Keratinocyte (primary cell): Measurements from ENCODE around the gene BBS9. TPM values are rescaled to one million over a fixed set of nuclear protein-coding genes. Genes with fewer than 3 reads are reported as not detected.

Experiments used
- DNase-seq: peaks from one replicate; pipeline ENCODE4 v3.0.0-alpha.2; 2011; ENCODE audit warnings: low read depth, missing footprints, low spot score
- FAIRE-seq: peaks from 2 replicates; lab custom pipeline; 2011; peaks lifted over from hg19 to GRCh38; lab: Jason Lieb, UNC
- H2AFZ ChIP-seq: 2 replicates; pipeline ENCODE4 v1.6.0; 2012; ENCODE audit warnings: low read length, control low read depth, inconsistent platforms; ENCODE audit not compliant: control insufficient read depth
- H3K27ac ChIP-seq: 2 replicates; pipeline ENCODE4 v1.5.1; 2011; ENCODE audit warnings: low read length; ENCODE audit not compliant: control insufficient read depth, insufficient read depth
- H3K27me3 ChIP-seq: 3 replicates; pipeline ENCODE4 v1.6.0; 2011; ENCODE audit warnings: low read length; ENCODE audit not compliant: control insufficient read depth, insufficient read depth; ENCODE audit errors: extremely low read depth
- H3K36me3 ChIP-seq, 2 experiments: 2 replicates in 1 of 2; 3 replicates in 1 of 2; pipeline ENCODE4 v1.5.1; 2011; ENCODE audit warnings: low read length in 2 of 2, mild to moderate bottlenecking in 1 of 2; ENCODE audit not compliant: control insufficient read depth in 2 of 2, insufficient read depth in 2 of 2; ENCODE audit errors: extremely low read depth in 1 of 2
- H3K4me1 ChIP-seq: 3 replicates; pipeline ENCODE4 v1.5.1; 2011; ENCODE audit warnings: low read length; ENCODE audit not compliant: control insufficient read depth, insufficient read depth; ENCODE audit errors: extremely low read depth
- H3K4me2 ChIP-seq: 3 replicates; pipeline ENCODE4 v1.6.0; 2011; ENCODE audit warnings: low read depth, low read length; ENCODE audit not compliant: control insufficient read depth, insufficient read depth; ENCODE audit errors: extremely low read depth
- H3K4me3 ChIP-seq, 3 experiments: fragments of 200-600 bp in 1 of 3; sonication (generic) in 1 of 3; 2 replicates in 2 of 3; 3 replicates in 1 of 3; pipeline ENCODE4 v1.5.1; 2011 to 2016; ENCODE audit warnings: low read length in 3 of 3, mild to moderate bottlenecking in 3 of 3, control low read depth in 2 of 3, inconsistent platforms in 1 of 3, low read depth in 1 of 3, mixed read lengths in 1 of 3, mixed run types in 1 of 3, moderate library complexity in 1 of 3; ENCODE audit not compliant: control insufficient read depth in 2 of 3, insufficient read depth in 2 of 3; ENCODE audit errors: extremely low read depth in 1 of 3
- H3K79me2 ChIP-seq: 2 replicates; pipeline ENCODE4 v1.6.0; 2012; ENCODE audit warnings: low read length; ENCODE audit not compliant: control insufficient read depth, insufficient read depth
- H3K9ac ChIP-seq: 3 replicates; pipeline ENCODE4 v1.6.0; 2011; ENCODE audit warnings: low read length; ENCODE audit not compliant: control insufficient read depth, insufficient read depth; ENCODE audit errors: extremely low read depth
- H3K9me1 ChIP-seq: 3 replicates; pipeline ENCODE4 v1.6.0; 2011; ENCODE audit warnings: low read length; ENCODE audit not compliant: control insufficient read depth, insufficient read depth; ENCODE audit errors: extremely low read depth
- H3K9me3 ChIP-seq: 2 replicates; pipeline ENCODE4 v1.5.1; 2012; ENCODE audit warnings: low read depth, low read length; ENCODE audit not compliant: control insufficient read depth
- H4K20me1 ChIP-seq: 3 replicates; pipeline ENCODE4 v1.6.0; 2011; ENCODE audit warnings: low read length; ENCODE audit not compliant: control insufficient read depth, insufficient read depth; ENCODE audit errors: extremely low read depth
- CTCF ChIP-seq, 3 experiments: IDR thresholded peaks in 1 of 3; conservative IDR thresholded peaks in 1 of 3; optimal IDR thresholded peaks in 1 of 3; 2 replicates in 2 of 3; 3 replicates in 1 of 3; pipeline versions ENCODE3 to v1.5.1; 2011; ENCODE audit warnings: low read length in 3 of 3, mild to moderate bottlenecking in 3 of 3, moderate library complexity in 2 of 3, control low read depth in 1 of 3, inconsistent platforms in 1 of 3; ENCODE audit not compliant: insufficient read depth in 2 of 3; ENCODE audit errors: extremely low read depth in 1 of 3
- EZH2 ChIP-seq: IDR thresholded peaks from one replicate; pipeline ENCODE4 v1.6.1; 2012; ENCODE audit warnings: inconsistent platforms, mild to moderate bottlenecking, low read length, moderate library complexity
- dilution Hi-C: fragments of 300-500 bp; cut with MboI; formaldehyde crosslinking; loops from one replicate; pipeline ENCODE4 v1.7.0; 2020; ENCODE audit warnings: low sequenced_read_pairs; ENCODE audit not compliant: extremely low pct_ligation_motif_present
- polyA plus RNA-seq, 5 experiments: library from polyadenylated mRNA; depleted of rRNA in 3 of 5; stranded (reverse) in 3 of 5; stranded (forward) in 1 of 5; unstranded in 1 of 5; fragments of >200 nt; gene quantifications; 1 replicate in 1 of 5; 2 replicates in 3 of 5; 3 replicates in 1 of 5; pipeline versions ENCODE4 v1.2.1 to v1.2.3, GENCODE V29; 2011 to 2012; ENCODE audit warnings: missing spikeins in 2 of 5, low read depth in 1 of 5, low replicate concordance in 1 of 5

Gene BBS9
- polyA plus RNA-seq, 1 donor (not counting 4 experiments of a cell fraction or from before 2014, with no cell fraction given), result 7.6 TPM

DNA sequence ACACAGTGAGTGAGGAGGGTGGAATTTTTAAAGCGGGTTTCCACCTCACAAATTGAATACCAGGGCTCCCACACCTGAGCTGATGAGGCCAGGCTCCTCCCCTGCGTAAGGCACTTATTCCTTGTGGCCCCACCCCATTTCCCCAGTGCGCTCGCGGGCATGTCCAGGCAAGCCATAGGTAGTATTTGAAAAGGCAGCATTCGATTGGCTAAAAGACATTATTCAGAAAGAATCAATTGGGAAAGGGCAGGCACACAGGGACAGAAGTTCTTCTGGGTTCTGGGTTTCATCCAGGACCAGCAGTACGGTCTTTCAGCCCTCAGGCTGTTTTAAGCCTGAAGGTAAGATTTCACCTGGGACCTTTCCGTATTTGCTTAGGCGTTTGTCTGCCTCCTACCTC is 222.3 kb downstream of the BBS9 start:
- no peaks in the 10 kb centered on the region for H3K27me3 ChIP-seq
- no peaks in the 10 kb centered on the region for H3K36me3 ChIP-seq
- H3K79me2 ChIP-seq, result no peaks in the 10 kb centered on the region
- no peaks in the 10 kb centered on the region for H4K20me1 ChIP-seq
- no peaks in the 10 kb centered on the region for H3K4me1 ChIP-seq
- H3K4me2 ChIP-seq, result no peak overlapping the region
- no peaks in the 10 kb centered on the region for H3K9me1 ChIP-seq
- TF ChIP-seq CTCF (optimal IDR thresholded peaks at IDR 0.05 in 1 of 3, IDR thresholded peaks at IDR 0.05 in 1 of 3, conservative IDR thresholded peaks at IDR 0.05 in 1 of 3; ENCODE audit: extremely low read depth in 1 of 3, insufficient read depth in 2 of 3, low read length in 3 of 3), result no peak
- TF ChIP-seq EZH2, result no peak
- FAIRE-seq, result no peak
- no peak overlapping the region for H3K9ac ChIP-seq
- no peak overlapping the region for H3K4me3 ChIP-seq
- no peak for DNase-seq
- H3K9me3 ChIP-seq, result no peaks in the 10 kb centered on the region
- no peak overlapping the region for H2AFZ ChIP-seq
- H3K27ac ChIP-seq, result no peak overlapping the region
- dilution Hi-C loops, result no loop called here

DNA sequence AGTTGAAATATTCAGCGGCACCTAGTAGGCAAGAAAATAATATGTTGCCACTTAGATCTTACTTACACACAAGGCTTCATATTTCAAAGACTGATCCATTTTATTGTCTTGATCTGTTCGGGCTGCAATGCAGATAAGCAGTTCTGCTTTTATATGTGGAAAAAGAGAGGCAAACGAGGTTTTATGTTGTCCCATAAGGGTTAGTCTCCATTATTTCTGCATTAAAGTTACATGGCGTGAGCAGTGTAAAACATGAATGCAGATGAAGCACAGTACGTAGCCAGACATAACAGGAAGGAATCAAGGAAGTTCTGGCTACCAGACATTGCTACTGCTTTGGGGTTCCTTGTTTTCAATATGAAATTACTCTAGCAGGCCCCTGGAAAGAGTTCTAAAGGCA is 224.8 kb downstream of the BBS9 start:
- Histone ChIP-seq H3K79me2 (no peaks in the 10 kb centered on the region), H3K9me1 (no peaks in the 10 kb centered on the region), H4K20me1 (no peaks in the 10 kb centered on the region), H3K4me3 (no peak overlapping the region), H3K27me3 (no peaks in the 10 kb centered on the region), H3K4me1 (no peaks in the 10 kb centered on the region), H3K36me3 (no peaks in the 10 kb centered on the region), H3K9ac (no peak overlapping the region), H3K27ac (no peak overlapping the region), H3K4me2 (no peak overlapping the region), H2AFZ (no peak overlapping the region), H3K9me3 (no peaks in the 10 kb centered on the region)
- no peak for TF ChIP-seq EZH2
- TF ChIP-seq CTCF (optimal IDR thresholded peaks at IDR 0.05 in 1 of 3, IDR thresholded peaks at IDR 0.05 in 1 of 3, conservative IDR thresholded peaks at IDR 0.05 in 1 of 3; ENCODE audit: extremely low read depth in 1 of 3, insufficient read depth in 2 of 3, low read length in 3 of 3), result no peak
- dilution Hi-C loops, result no loop called here
- no peak for DNase-seq
- FAIRE-seq, result no peak
